Right hindlimb (tissue), 1 donor: ENCODE results near the gene AHRR.
"Not testable (repeated sequence)": the region's sequence is repeated elsewhere in the genome, so short reads cannot be mapped to it uniquely, and the experiment has no call there.

Experiments
- DNase-seq: peaks from one replicate; pipeline ENCODE4 v3.0.0-alpha.2; 2018

AHRR gene

DNA sequence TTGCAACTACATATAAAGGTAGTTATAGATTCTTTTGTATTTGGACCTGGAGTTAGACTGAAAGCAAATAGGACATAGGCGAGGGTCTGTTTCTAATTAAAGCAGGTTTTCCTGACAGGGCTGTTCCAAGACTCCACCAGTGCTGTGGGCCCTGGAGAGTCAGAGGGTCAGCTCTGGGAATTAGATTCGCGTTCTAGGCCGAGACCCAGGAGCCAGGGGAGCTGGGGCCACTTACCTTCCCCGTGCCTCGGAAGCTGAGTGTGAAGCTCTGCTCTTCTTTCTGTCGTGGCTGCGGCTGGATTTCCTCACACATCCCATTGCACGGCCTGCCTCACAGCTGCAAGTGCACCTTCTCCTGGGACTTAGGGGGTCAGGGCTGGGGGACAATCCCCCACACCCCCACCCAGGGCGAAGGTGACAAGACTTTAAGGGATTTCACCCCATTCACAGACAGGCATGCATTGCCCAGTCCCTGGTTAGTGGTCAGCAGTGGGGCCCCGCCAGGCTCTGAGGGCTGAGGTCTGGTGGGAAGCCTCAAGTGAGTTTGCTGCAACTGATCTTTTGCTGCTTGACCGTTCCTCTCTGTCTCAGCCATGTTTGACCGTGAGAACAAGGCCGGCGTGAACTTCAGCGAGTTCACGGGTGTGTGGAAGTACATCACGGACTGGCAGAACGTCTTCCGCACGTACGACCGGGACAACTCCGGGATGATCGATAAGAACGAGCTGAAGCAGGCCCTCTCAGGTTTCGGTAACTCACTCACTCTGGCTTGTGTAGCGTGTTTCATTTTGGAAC is 15.3 kb upstream of the AHRR start:
- DNase-seq, result no peak

DNA sequence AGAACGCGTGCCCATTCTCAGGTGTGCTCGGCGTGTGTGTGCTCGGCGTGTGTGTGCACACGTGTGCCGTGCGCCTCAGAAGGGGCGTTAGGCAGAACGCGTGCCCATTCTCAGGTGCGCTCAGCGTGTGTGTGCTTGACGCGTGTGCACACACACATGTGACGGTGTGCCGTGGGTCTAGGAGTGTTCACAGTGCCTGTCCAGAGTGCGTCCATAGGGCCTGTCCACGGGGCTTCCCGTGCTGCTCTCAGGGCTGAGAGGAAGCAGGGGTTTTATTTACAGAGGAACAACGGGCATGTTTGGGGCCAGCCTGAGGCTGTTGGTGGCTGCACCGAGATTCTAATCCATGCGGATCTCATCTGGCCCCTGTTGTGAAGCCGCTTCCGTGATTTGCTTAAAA is 14.2 kb upstream of the AHRR start:
- DNase-seq, result no peak

- DNase-seq, result no peak
Observed at GRCh38 chr5:307794-308579, 13.5 kb upstream of the AHRR start.

GRCh38 chr5:308672-309271 is 12.7 kb upstream of the AHRR start:
- DNase-seq, result no peak

DNA sequence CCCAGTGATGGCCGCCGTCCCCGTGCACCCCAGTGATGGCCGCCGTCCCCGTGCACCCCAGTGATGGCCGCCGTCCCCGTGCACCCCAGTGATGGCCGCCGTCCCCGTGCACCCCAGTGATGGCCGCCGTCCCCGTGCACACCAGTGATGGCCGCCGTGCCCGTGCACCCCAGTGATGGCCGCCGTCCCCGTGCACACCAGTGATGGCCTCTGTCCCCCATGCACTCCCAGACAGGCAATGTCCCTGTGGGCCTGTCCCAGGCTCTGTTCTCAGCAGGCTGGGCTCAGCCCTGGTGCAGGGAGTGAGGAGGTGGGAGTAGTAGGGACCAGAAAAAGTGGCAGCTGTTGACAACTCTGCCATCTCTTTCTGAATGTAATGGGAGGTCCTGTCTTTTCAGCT is 11.7 kb upstream of the AHRR start:
- DNase-seq, result not testable (repeated sequence)

DNA sequence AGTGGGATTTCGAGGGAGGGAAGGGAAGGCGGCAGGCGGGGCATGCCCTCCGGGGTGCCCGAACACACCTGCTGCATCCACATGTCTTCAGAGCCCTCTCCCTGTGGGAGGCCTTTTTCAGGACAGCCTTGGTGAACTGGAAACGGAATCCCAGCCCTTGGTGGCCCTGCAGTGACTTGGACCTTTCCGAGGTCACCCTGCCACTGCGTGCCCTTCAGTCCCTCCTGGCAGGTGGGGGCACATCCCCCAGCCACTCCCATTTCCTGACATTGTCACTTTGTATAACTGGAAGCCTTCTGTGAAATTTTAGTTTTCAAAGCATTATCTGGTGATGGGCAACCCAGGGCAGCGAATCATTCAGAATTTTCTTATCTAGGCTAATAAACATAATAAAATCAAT is 11.0 kb upstream of the AHRR start:
- no peak for DNase-seq

- no peak for DNase-seq
Observed at GRCh38 chr5:310941-311434, 10.5 kb upstream of the AHRR start.

DNA sequence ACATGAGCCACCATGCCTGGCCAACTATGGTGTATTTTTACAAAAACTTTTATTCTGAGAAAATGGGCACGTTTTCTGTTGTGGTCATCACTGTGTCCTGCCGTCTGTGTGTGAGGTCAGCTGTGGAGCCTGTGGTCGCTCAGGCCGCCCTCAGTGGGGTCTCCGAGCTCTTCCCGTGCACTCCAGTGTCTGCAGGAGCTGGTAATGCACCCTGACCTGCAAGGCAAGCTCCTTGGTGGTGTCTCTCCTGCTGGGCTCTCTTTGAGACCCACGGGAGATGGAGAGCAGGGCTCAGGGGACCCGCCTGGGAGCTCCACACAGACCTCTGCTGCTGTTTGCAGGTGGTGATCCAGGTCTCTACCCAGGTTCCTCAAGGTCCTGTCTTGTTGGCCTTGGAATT is 9.6 kb upstream of the AHRR start:
- no peak for DNase-seq

- no peak for DNase-seq
Observed at GRCh38 chr5:312845-313244, 8.7 kb upstream of the AHRR start.

- no peak for DNase-seq
Observed at GRCh38 chr5:313265-313664, 8.2 kb upstream of the AHRR start.

GRCh38 chr5:313806-314376 is 7.6 kb upstream of the AHRR start:
- no peak for DNase-seq

GRCh38 chr5:314676-315487 is 6.6 kb upstream of the AHRR start:
- no peak for DNase-seq

DNA sequence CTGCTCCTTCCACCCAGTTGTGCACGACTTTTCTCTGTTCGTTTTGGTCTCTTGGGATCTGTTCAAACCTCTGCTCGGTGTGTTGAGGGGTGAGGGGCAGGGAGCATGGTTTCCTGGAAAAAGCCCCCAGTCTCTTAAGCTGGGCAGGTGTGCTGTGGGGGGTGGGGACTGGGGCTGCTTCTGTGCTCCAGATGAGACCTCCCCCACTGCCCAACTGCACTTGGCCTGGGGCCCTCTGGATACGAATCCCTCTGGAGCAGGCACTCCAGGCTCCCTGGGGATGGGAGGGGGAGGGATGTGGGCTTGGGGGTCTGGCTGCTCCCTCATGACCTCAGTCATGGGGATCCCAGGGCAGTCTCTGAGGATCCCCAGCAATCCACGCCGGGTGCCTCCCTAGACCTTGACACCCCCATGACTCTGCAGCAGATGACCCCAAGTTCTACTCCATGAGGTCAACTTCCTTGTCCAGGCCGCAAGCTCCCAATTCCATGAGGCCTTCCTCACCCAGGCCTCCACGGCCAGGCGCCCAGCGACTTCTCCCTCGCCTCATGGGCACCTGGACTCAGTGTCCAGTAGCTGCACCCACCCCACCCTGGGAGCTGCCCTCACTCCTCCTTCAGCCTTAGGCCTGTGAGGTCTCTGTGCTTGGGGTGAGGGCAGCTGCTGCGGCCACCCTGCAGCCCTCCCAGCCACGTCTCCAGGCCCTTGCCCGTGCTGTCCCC is 5.9 kb upstream of the AHRR start:
- no peak for DNase-seq

- DNase-seq, result no peak
Observed at GRCh38 chr5:316210-317085, 5.1 kb upstream of the AHRR start.

- peak; percentile 77 for DNase-seq
Observed at GRCh38 chr5:317086-317811, 4.3 kb upstream of the AHRR start.

- DNase-seq, result no peak
Observed at GRCh38 chr5:318341-318897, 3.1 kb upstream of the AHRR start.

GRCh38 chr5:318931-319601 is 2.4 kb upstream of the AHRR start:
- no peak for DNase-seq

DNA sequence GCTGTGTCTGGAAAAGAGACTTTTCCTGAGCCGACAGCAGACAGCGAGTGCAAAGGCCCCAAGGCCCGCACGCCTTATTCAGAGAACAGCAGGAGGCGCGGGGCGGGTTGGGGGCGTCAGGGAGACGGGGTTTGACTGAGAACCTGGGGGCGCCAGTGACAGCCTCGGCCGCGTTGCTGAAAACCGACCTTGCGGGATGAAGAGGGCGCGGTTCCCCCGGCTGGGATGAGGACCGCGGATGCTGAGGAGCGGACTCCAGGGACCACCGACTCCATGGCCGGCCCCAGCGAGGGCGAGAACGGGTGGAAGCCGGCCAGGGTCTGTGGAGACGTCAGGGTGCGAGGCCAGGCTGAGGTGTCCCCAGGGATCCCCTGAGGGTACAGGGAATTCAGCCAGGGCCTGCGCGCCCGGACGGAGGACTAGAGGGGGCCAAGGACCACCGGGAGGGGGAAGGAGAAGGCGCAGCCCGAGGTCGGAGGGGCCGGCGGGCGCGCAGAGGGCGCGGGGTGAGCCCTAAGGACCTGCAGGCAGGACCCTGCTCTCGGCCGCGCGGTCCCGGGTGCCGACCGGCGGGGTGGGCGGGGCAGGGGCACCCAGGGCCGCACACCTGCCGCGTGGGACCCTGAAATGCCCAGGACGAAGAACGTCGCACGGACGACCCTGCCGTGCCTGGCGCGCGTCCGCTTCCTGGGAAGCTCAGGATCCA is 837 bp upstream of the AHRR start:
- DNase-seq, result no peak
